Activated CD8-positive, alpha-beta memory T cell treated with anti-CD3 and anti-CD28 coated beads for 24 hours (primary cell): Measurements from ENCODE around the gene NFIL3.

Experiments used
- DNase-seq: peaks from one replicate; pipeline ENCODE4 v3.0.0-alpha.2; 2020

The NFIL3 gene

GRCh38 chr9:91421971-91422757 lies 1.5 kb downstream of the NFIL3 start:
- DNase-seq: peak; percentile 54

- no peak for DNase-seq
Observed at GRCh38 chr9:91421128-91421765, 2.4 kb downstream of the NFIL3 start.

- DNase-seq: no peak
Observed at GRCh38 chr9:91420501-91421127, 3.0 kb downstream of the NFIL3 start.

- DNase-seq: no peak
Observed at GRCh38 chr9:91419222-91420191, 4.1 kb downstream of the NFIL3 start.

- DNase-seq: no peak
Observed at GRCh38 chr9:91418215-91418610, 5.4 kb downstream of the NFIL3 start.

- no peak for DNase-seq
Observed at GRCh38 chr9:91417602-91418214, 5.9 kb downstream of the NFIL3 start.

GRCh38 chr9:91416096-91416712 lies 7.4 kb downstream of the NFIL3 start:
- DNase-seq: no peak

GRCh38 chr9:91415290-91415689 lies 8.3 kb downstream of the NFIL3 start:
- DNase-seq: no peak

- DNase-seq: no peak
Observed at GRCh38 chr9:91412941-91413340, 10.7 kb downstream of the NFIL3 start.

GRCh38 chr9:91411096-91411771 lies 12.4 kb downstream of the NFIL3 start:
- DNase-seq: no peak

GRCh38 chr9:91410161-91410560 lies 13.5 kb downstream of the NFIL3 start:
- no peak for DNase-seq

GRCh38 chr9:91408475-91408874 lies 15.2 kb downstream of the NFIL3 start:
- no peak for DNase-seq

- DNase-seq: no peak
Observed at GRCh38 chr9:91407580-91408318, 15.9 kb downstream of the NFIL3 start.

- DNase-seq: no peak
Observed at GRCh38 chr9:91405343-91406077, 18.1 kb downstream of the NFIL3 start.

GRCh38 chr9:91403665-91404543 lies 19.7 kb downstream of the NFIL3 start:
- no peak for DNase-seq

GRCh38 chr9:91398926-91399325 lies 24.7 kb downstream of the NFIL3 start:
- no peak for DNase-seq

GRCh38 chr9:91395553-91396471 lies 27.8 kb downstream of the NFIL3 start:
- no peak for DNase-seq

GRCh38 chr9:91395106-91395552 lies 28.5 kb downstream of the NFIL3 start:
- no peak for DNase-seq
